ENCODE measurements around the gene FAM118A. TPM values are rescaled to one million over a fixed set of nuclear protein-coding genes. Genes with fewer than 3 reads are reported as not detected.

FAM118A gene
- total RNA-seq, 1 experiment from 2014 or later, result 37.9 TPM

DNA sequence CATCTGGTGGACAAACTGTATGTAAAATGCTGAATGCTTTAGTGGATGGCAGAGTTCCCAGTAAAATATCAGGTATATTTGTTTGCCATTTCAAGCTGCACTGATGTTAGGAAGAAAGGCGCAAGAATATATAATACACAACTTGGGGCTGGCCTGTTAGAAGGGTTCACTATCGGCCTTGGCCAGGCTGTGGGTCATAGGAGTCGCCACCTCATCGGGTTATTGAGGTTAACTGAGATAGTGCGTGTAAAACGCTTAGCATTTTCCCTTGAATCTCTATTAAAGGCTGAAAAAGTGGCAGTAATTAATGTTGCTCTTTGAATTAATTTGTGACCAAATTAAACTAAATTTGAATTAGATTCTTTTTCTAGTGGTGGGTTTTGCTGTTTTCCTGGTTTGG, 5.1 kb downstream of the FAM118A start:
- no peak overlapping the region for H3K9ac ChIP-seq (ENCODE audit: extremely low read depth, insufficient read length, low read length)
- no CpG with 5 or more reads among the region's 6 CpGs for WGBS (ENCODE audit: extremely low coverage, insufficient read length, low lambda C conversion rate)
- H3K4me2 ChIP-seq (ENCODE audit: insufficient read depth, insufficient read length, low read length), result no peak overlapping the region
- no peak overlapping the region for H2BK12ac ChIP-seq (ENCODE audit: insufficient read length, low read depth, low read length)
- H3K18ac ChIP-seq (ENCODE audit: insufficient read length, low read depth, low read length), result no peak overlapping the region
- H3K79me2 ChIP-seq (ENCODE audit: insufficient read depth, low read length), result no peaks in the 10 kb centered on the region; the same call in 1 of the 2 replicates
- Mint-ChIP-seq H3K4me3 (no peak overlapping the region), H3K27ac (no peak overlapping the region), H3K9me3 (no peaks in the 10 kb centered on the region), H3K4me1 (peaks cover 38 to 50% of the 10 kb centered on the region in 2 experiments), H3K36me3 (ENCODE audit: insufficient read depth in 1 of 3, low read depth in 3 of 3) (peaks cover 4 to 9% (median 6%) of the 10 kb centered on the region in 3 experiments; a peak in 2 of 7 replicates), H3K27me3 (ENCODE audit: low read depth) (peaks cover 9% of the 10 kb centered on the region)
- H2AFZ ChIP-seq (ENCODE audit: low read length), result no peak overlapping the region
- H4K5ac ChIP-seq (ENCODE audit: insufficient read length, low read depth, low read length), result no peak overlapping the region
- no peak overlapping the region for H4K91ac ChIP-seq (ENCODE audit: insufficient read length, low read depth, low read length)
- no peak overlapping the region for H2BK15ac ChIP-seq (ENCODE audit: low read depth, low read length)
- H3K79me1 ChIP-seq (ENCODE audit: insufficient read depth, low read depth, low read length, poor library complexity, severe bottlenecking), result no peaks in the 10 kb centered on the region
- H3K27me3 ChIP-seq (ENCODE audit: insufficient read depth, low read length), result no peaks in the 10 kb centered on the region
- H2BK5ac ChIP-seq (ENCODE audit: insufficient read length, low read length), result no peak overlapping the region
- H3K14ac ChIP-seq (ENCODE audit: insufficient read depth, low read length), result no peak overlapping the region
- H3K56ac ChIP-seq (ENCODE audit: insufficient read length, low read depth, low read length), result no peak overlapping the region
- peaks cover 4% of the 10 kb centered on the region for H3K4me1 ChIP-seq (ENCODE audit: insufficient read depth, low read length)
- DNase-seq, result no peak
- TF ChIP-seq, protein P1, sequence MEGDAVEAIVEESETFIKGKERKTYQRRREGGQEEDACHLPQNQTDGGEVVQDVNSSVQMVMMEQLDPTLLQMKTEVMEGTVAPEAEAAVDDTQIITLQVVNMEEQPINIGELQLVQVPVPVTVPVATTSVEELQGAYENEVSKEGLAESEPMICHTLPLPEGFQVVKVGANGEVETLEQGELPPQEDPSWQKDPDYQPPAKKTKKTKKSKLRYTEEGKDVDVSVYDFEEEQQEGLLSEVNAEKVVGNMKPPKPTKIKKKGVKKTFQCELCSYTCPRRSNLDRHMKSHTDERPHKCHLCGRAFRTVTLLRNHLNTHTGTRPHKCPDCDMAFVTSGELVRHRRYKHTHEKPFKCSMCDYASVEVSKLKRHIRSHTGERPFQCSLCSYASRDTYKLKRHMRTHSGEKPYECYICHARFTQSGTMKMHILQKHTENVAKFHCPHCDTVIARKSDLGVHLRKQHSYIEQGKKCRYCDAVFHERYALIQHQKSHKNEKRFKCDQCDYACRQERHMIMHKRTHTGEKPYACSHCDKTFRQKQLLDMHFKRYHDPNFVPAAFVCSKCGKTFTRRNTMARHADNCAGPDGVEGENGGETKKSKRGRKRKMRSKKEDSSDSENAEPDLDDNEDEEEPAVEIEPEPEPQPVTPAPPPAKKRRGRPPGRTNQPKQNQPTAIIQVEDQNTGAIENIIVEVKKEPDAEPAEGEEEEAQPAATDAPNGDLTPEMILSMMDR (conservative IDR thresholded peaks at IDR 0.05), result no peak
- H2BK120ac ChIP-seq (ENCODE audit: low read depth, low read length, poor library complexity, severe bottlenecking), result no peak overlapping the region
- no peak overlapping the region for H2BK20ac ChIP-seq (ENCODE audit: low read depth, low read length, poor library complexity, severe bottlenecking)
- no peak overlapping the region for H2AK5ac ChIP-seq (ENCODE audit: insufficient read length, low read length)
- H3T11ph ChIP-seq (ENCODE audit: low read length), result no peak overlapping the region
- no peak overlapping the region for H3K4ac ChIP-seq (ENCODE audit: low read depth, low read length)
- peaks cover 7% of the 10 kb centered on the region for H3K23me2 ChIP-seq (ENCODE audit: insufficient read length, low read depth, low read length, poor library complexity, severe bottlenecking)
- H3K9me3 ChIP-seq (ENCODE audit: control insufficient read depth, low read depth, low read length), result no peaks in the 10 kb centered on the region
- H4K8ac ChIP-seq (replicated peaks; ENCODE audit: insufficient read length, low read depth, low read length), result no peak overlapping the region
- no peak overlapping the region for H3K27ac ChIP-seq (ENCODE audit: insufficient read length, low read depth, low read length)
- H4K20me1 ChIP-seq (ENCODE audit: control insufficient read depth, insufficient read depth, insufficient read length), result no peaks in the 10 kb centered on the region
- no peak overlapping the region for H3K23ac ChIP-seq (ENCODE audit: insufficient read length, low read depth, low read length)
